SKM-1 treated with dmso at 0.1 percent for 144 hours (cell line): ENCODE data around the gene ACTL9.

Source experiments
- DNase-seq: peaks from one replicate; lab custom pipeline; 2025; ENCODE audit not compliant: unreplicated experiment; lab: John Stamatoyannopoulos, UW

The ACTL9 gene

GRCh38 chr19:8686549-8686948 lies 12.0 kb downstream of the ACTL9 start:
- no peak for DNase-seq

GRCh38 chr19:8684001-8684902 lies 14.3 kb downstream of the ACTL9 start:
- DNase-seq, result no peak

GRCh38 chr19:8682931-8683330 lies 15.7 kb downstream of the ACTL9 start:
- DNase-seq, result no peak

- no peak for DNase-seq
These were observed 16.1 kb downstream of the ACTL9 start for GRCh38 chr19:8682472-8682871.

GRCh38 chr19:8681345-8682029 lies 17.1 kb downstream of the ACTL9 start:
- DNase-seq, result peak; percentile 6

- no peak for DNase-seq
These were observed 17.8 kb downstream of the ACTL9 start for GRCh38 chr19:8680676-8681344.

GRCh38 chr19:8678244-8678807 lies 20.3 kb downstream of the ACTL9 start:
- DNase-seq, result no peak

GRCh38 chr19:8675066-8675465 lies 23.5 kb downstream of the ACTL9 start:
- no peak for DNase-seq

- no peak for DNase-seq
These were observed 25.2 kb downstream of the ACTL9 start for GRCh38 chr19:8673276-8673891.

GRCh38 chr19:8666814-8667405 lies 31.7 kb downstream of the ACTL9 start:
- no peak for DNase-seq

GRCh38 chr19:8665468-8666213 lies 33.0 kb downstream of the ACTL9 start:
- DNase-seq, result no peak

- DNase-seq, result no peak
These were observed 33.9 kb downstream of the ACTL9 start for GRCh38 chr19:8664671-8665057.

GRCh38 chr19:8663920-8664670 lies 34.5 kb downstream of the ACTL9 start:
- DNase-seq, result no peak

GRCh38 chr19:8662263-8662662 lies 36.3 kb downstream of the ACTL9 start:
- no peak for DNase-seq

GRCh38 chr19:8659905-8660304 lies 38.7 kb downstream of the ACTL9 start:
- no peak for DNase-seq

GRCh38 chr19:8657869-8658268 lies 40.7 kb downstream of the ACTL9 start:
- DNase-seq, result no peak

GRCh38 chr19:8655340-8655709 lies 43.3 kb downstream of the ACTL9 start:
- no peak for DNase-seq

GRCh38 chr19:8654591-8655339 lies 43.8 kb downstream of the ACTL9 start:
- DNase-seq, result peak; percentile 34

GRCh38 chr19:8648240-8648639 lies 50.4 kb downstream of the ACTL9 start:
- DNase-seq, result peak; percentile 73
